COLO668 (cell line): ENCODE data around the gene RXRA.
A peak's percentile ranks its signal among the peaks of the same experiment; 100 is the strongest.

Experiments
- DNase-seq: peaks from one replicate; lab custom pipeline; 2025; ENCODE audit not compliant: unreplicated experiment; lab: John Stamatoyannopoulos, UW

RXRA gene

GRCh38 chr9:134411440-134412297 is 85.4 kb downstream of the RXRA start:
- DNase-seq, result no peak

DNA sequence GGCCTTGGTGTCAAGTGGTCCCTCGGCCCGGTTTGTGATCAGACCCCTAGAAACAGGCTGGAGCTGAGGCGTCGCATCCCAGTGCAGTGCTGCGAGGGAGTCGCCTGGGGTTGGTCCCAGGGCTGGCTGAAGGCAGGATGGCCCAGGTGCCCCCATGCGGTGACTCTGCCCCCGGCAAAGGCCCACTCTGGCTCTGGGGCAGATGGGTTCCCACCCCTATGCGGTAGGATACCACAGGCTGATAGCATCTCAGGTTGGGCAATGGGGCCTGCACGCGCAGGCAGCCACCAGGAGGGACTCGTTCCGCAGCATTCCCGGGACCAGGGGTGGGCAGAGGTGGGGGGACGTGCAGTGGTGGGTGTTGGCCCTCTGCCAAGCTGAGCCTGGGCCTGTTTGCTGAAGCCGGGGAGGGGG is 86.0 kb downstream of the RXRA start:
- DNase-seq, result no peak

GRCh38 chr9:134413112-134413715 is 87.0 kb downstream of the RXRA start:
- no peak for DNase-seq

DNA sequence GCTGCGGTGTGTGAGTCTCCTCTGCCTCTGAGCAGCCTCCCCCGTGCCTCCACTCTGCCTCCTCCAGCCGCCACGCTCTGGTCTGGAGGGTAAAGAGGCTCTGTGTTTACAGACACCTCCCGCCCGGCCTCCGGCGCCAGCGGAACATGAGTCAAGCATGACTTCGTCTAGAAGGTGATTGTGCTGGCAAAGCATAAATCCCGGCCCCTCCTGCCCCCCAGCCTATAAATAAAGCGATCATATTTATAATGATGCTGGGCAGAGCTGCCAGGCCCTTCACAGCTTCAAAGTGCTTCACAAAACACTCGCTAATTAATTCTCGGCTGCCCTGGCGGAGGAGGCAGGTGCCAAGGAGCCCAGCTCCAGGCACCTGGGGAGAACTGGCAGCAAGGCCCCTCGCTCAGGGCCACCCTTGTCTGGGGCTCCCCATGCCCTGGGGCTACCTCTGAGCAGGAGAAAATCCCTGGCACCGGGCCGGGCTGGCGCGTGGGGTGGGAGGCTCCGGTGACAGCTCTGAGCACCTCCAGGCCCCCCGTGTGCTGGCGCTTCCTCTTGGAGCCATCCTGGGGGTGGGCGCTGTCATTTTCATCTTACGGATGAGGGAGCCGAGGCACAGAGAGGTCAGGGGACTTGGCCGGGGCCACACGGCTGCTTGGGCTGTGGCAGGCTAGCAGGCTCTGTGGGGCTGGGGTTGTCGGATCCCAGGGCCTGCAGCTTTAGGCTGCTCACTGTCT is 87.8 kb downstream of the RXRA start:
- peak; percentile 12 for DNase-seq

GRCh38 chr9:134414900-134415425 is 88.7 kb downstream of the RXRA start:
- no peak for DNase-seq

GRCh38 chr9:134416385-134417015 is 90.2 kb downstream of the RXRA start:
- no peak for DNase-seq

- DNase-seq, result no peak
Measured at GRCh38 chr9:134418354-134418753, 92.1 kb downstream of the RXRA start.

DNA sequence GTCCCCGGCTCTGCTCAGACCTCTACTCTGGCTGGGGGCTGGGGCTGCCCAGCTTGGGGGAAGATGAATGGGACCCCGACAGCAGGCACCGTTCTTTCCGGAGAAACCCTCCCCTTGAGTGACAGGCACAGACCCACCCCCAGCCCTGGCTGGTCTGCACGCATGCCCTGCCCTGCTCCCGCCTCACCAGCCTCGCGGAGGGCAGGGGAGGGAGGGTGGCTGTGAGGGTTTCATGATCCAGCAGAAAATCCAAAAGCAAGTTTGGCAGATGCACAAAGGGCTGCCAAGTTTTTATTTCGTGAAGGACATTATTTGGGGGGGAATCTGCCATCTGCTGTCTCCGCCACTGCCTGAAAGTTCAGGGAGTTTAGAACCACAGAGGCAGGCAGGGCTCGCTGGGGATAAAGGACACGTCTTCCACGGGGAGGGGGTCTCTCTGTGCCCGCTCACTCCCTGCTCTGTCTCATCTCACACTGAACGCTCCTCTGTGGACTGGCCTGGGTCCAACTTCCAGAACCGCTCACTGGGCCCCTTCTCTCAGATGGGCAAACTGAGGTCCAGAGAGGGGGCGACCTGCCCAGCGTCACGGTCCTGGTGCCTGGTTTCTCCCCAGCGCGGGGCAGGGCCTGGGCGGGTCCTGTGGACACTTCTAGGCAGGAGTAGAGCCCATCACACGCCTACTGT is 92.9 kb downstream of the RXRA start:
- no peak for DNase-seq

- DNase-seq, result peak; percentile 10
Measured at GRCh38 chr9:134419684-134420076, 93.4 kb downstream of the RXRA start.

GRCh38 chr9:134420281-134420845 is 94.1 kb downstream of the RXRA start:
- no peak for DNase-seq

DNA sequence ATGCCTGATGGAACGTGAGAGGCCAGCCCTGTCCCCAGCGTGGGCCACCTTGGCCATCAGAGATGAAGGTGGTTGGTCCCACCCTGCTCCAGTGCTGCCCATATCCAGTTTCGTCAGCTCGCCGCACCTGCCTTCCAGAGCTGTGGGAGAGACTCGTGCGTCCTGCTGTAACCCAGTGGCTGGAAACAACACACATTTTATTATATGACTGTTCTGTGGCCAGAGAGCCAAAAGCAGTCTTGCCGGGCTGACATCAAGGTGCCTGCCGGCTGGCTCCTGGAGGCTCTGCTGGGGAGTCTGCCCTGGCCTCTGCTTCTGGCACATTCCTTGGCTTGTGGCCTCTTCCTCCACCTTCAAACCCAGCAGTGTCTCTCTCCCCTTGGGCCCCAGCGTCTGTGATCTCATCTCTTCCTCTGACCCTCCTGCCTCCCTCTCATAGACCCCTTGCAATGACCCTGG is 94.7 kb downstream of the RXRA start:
- DNase-seq, result peak; percentile 4

DNA sequence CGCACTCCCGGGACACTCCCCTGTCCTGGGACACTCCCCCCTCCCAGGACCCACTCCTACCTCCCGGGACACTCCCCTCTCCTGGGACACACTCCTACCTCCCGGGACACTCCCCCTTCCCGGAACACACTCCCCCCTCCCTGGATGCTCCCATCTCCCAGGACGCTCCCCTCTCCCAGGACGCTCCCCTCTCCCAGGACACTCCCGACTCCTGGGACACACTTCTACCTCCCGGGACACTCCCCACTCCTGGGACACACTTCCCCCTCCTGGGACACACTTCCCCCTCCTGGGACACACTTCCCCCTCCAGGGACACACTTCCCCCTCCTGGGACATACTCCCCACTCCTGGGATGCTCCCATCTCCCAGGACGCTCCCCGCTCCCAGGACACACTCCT is 95.6 kb downstream of the RXRA start:
- no peak for DNase-seq

DNA sequence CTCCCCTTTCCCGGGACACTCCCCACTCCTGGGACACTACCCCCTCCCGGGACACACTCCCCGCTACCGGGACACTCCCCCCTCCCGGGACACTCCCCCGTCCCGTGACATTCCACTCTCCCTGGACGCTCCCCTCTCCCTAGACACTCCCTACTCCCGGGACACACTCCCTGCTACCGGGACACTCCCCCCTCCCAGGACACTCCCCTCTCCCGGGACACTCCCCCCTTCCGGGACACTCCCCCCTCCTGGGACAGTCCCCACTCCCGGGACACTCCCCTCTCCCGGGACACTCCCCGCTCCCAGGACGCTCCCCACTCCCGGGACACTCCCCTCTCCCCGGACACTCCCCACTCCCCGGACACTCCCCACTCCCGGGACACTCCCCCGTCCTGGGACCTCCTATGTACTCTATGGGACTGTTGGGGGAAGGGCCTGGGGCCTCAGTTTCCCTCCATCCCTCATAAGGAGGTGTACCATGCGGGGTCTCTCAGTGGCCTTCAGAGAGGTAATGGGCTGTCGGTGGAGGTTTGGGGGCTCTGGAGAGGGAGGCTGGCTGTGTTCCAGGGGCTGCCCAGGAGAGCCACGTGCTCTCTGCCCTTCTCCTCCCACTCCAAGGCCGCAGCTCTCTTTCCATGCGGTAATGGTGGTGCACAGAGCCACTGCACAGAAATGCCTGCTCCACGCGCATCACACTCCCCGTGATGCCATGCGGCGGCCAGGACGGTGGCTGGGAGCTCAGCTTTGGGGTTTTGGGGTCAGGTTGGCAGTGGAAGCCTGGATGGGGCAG is 96.2 kb downstream of the RXRA start:
- DNase-seq, result no peak

- DNase-seq, result no peak
Measured at GRCh38 chr9:134423166-134423565, 96.9 kb downstream of the RXRA start.

GRCh38 chr9:134423749-134424148 is 97.5 kb downstream of the RXRA start:
- no peak for DNase-seq

DNA sequence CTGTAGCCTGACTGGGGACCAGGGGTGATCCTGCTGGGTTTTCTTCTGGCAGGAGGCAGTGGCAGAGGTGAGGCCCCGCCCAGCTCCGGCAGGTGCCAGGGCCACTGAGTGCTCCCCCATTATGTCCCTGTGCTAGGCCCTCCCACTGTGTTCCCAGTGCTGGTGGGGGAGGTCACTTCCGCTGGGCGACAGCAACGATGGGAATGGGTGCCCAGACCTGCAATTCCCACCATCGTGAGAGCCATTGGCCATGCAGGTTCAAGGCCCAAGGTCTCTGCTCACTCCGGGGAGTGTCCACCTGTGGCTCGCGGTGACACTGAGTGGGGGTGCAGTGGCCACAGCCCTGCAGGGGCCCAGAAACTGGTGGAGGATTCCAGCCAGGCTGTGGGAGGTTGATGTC is 98.6 kb downstream of the RXRA start:
- DNase-seq, result peak; percentile 16

DNA sequence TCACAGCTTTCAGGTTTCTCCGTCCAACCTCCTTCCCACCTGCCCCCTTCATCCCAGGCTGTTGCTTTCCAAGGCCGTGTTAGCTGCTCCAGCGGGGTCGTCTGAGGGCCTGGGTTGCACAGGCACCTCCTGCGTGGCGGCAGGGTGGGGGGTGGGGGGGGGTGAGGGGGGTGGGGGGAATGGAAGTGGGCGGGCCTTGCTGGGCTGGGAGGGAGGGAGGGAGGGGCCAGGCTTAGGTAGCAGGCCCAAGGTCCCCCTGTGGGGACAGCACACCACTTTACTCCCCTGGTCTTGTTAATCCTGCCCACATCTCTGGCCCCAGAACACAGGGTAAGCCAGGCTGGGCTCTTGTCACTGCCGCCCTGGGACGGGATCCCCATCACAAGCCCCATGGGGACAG is 99.1 kb downstream of the RXRA start:
- no peak for DNase-seq

GRCh38 chr9:134425812-134426211 is 99.6 kb downstream of the RXRA start:
- no peak for DNase-seq

DNA sequence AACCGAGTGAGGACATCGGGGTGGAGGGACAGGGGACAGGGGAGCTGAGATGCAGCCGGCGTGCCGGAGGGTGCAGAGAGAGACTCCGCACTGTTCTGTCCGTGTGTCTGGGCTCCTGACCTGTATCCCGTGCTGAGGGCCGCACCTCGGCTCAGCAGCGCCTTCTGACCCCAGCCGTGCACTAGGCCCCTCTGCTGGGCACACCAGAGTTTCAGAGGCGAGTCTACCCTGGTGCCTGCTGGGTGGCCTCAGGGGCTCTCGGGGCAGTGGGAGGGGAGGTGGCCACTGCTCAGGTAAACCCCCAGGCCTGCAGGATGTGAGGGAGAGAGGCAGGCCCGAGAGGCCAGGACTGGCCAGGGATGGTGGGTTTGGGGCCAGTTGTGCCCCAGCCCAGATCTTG is 100.2 kb downstream of the RXRA start:
- no peak for DNase-seq
